Prostate gland (tissue), 2 donors: ENCODE data around the gene MYBPHL. TPM values are rescaled to one million over a fixed set of nuclear protein-coding genes. Genes with fewer than 3 reads are reported as not detected.

Source experiments
- DNase-seq: peaks from one replicate; pipeline ENCODE4 v3.0.0-alpha.2; 2019; ENCODE audit warnings: low spot score
- H3K27ac ChIP-seq, 2 donors: fragments of 200-600 bp; sonication (generic); 2 replicates each; pipeline ENCODE4 v1.5.1; 2017 to 2019
- H3K27me3 ChIP-seq: fragments of 200-600 bp; sonication (generic); replicated peaks from 2 replicates; pipeline ENCODE4 v1.5.1; 2019; ENCODE audit not compliant: insufficient read depth
- H3K36me3 ChIP-seq, 2 donors: fragments of 200-600 bp; sonication (generic); 1 replicate in 1 of 2; 2 replicates in 1 of 2; pipeline versions ENCODE4 v1.5.1 to v1.8.1; 2017 to 2019
- H3K4me1 ChIP-seq: fragments of 200-600 bp; sonication (generic); replicated peaks from 2 replicates; pipeline ENCODE4 v1.5.1; 2019
- H3K4me3 ChIP-seq, 2 donors: fragments of 200-600 bp; sonication (generic); 2 replicates each; pipeline ENCODE4 v1.5.1; 2017 to 2019
- H3K9me3 ChIP-seq: fragments of 200-600 bp; sonication (generic); 2 replicates; pipeline ENCODE4 v1.5.1; 2017
- POLR2A ChIP-seq: fragments of 450-650 bp; IDR thresholded peaks from one replicate; pipeline ENCODE4 v1.6.1; 2016; ENCODE audit warnings: antibody characterized with exemption, mild to moderate bottlenecking
- POLR2AphosphoS5 ChIP-seq: sonication (generic); formaldehyde crosslinking; IDR thresholded peaks from one replicate; pipeline ENCODE4 v1.6.1; 2017; ENCODE audit warnings: antibody characterized with exemption
- WGBS: methylation state at CpG from one replicate; pipeline ENCODE4 v1.1.5; 2018; 5-methylcytosine and 5-hydroxymethylcytosine counted together
- intact Hi-C: fragments of 100-400 bp; cut with DNase I; formaldehyde crosslinking; loops from one replicate; pipeline ENCODE4 v1.14.2; 2022
- total RNA-seq, 2 donors: library from RNA; depleted of rRNA; stranded (reverse); fragments of >200 nt; gene quantifications; one replicate each; pipeline ENCODE4 v1.1.0, GENCODE V29; 2016
- TF ChIP-seq, protein P1 (sequence below), 4 experiments: fragments of 200-600 bp in 2 of 4; fragments of 450-650 bp in 2 of 4; sonication (generic) in 2 of 4; IDR thresholded peaks; 1 replicate in 3 of 4; 2 replicates in 1 of 4; pipeline ENCODE4 v1.5.1; 2016 to 2019; ENCODE audit warnings: antibody characterized with exemption in 4 of 4, mild to moderate bottlenecking in 2 of 4, moderate library complexity in 2 of 4

MYBPHL gene
- total RNA-seq, 2 donors from 2014 or later = not detected

DNA sequence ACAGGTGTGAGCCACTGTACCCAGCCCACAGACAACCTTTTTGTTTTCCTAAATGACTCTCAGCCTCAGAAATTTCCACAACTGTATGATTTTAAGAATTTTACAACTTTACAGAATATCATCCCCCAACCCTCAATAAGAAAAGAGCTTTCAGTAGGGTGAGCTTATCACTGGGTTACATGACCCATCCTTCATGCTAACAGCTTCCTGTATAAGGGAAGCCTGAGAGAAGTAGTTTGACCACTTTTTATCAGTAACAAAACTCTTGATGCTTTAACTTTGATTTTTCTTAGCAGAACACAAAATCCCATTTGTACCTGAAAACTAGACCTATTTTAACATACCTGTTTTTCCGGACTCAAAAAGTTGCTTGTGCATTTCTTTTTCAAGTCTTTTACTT is 9.7 kb upstream of the MYBPHL start:
- intact Hi-C loops = no loop called here
- no peak overlapping the region for H3K27ac ChIP-seq

DNA sequence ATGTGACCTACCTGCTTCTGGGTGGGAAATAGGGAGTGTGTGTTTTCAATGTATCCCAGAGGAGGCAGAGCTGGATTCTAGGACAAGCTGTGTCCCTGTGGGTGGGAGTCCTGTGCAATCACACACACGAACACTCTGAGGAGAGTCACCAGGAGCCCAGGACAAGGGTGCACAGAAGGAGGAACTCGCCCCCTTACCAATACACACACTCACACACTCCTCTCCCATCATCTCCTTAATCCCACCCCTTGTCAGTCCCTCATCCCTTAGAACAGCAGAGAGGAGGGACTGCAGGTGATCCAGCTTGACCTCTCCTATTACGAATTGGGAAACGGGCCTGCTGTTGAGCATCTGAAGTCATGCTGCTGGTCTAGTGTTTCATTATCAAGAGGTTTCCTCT is 8.5 kb upstream of the MYBPHL start:
- TF ChIP-seq POLR2A = no peak
- Histone ChIP-seq H3K9me3 (no peaks in the 10 kb centered on the region), H3K27ac (no peak overlapping the region), H3K27me3 (no peaks in the 10 kb centered on the region), H3K36me3 (no peaks in the 10 kb centered on the region), H3K4me3 (no peak overlapping the region), H3K4me1 (no peaks in the 10 kb centered on the region)
- intact Hi-C loops = no loop called here
- WGBS = 86% methylated on average over 4 of the region's 4 CpGs
- no peak for DNase-seq

More for the DNA sequence above, 9.7 kb upstream of the MYBPHL start:
- H3K9me3 ChIP-seq = no peaks in the 10 kb centered on the region
- no peaks in the 10 kb centered on the region for H3K27me3 ChIP-seq
- H3K36me3 ChIP-seq = no peaks in the 10 kb centered on the region
- no peaks in the 10 kb centered on the region for H3K4me1 ChIP-seq
- WGBS = 96% methylated on average over 1 of the region's 1 CpG
- DNase-seq = no peak
- TF ChIP-seq POLR2A = no peak
- no peak for TF ChIP-seq POLR2AphosphoS5
- TF ChIP-seq, protein P1, sequence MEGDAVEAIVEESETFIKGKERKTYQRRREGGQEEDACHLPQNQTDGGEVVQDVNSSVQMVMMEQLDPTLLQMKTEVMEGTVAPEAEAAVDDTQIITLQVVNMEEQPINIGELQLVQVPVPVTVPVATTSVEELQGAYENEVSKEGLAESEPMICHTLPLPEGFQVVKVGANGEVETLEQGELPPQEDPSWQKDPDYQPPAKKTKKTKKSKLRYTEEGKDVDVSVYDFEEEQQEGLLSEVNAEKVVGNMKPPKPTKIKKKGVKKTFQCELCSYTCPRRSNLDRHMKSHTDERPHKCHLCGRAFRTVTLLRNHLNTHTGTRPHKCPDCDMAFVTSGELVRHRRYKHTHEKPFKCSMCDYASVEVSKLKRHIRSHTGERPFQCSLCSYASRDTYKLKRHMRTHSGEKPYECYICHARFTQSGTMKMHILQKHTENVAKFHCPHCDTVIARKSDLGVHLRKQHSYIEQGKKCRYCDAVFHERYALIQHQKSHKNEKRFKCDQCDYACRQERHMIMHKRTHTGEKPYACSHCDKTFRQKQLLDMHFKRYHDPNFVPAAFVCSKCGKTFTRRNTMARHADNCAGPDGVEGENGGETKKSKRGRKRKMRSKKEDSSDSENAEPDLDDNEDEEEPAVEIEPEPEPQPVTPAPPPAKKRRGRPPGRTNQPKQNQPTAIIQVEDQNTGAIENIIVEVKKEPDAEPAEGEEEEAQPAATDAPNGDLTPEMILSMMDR (IDR thresholded peaks at IDR 0.05) = no peak
- no peak overlapping the region for H3K4me3 ChIP-seq

DNA sequence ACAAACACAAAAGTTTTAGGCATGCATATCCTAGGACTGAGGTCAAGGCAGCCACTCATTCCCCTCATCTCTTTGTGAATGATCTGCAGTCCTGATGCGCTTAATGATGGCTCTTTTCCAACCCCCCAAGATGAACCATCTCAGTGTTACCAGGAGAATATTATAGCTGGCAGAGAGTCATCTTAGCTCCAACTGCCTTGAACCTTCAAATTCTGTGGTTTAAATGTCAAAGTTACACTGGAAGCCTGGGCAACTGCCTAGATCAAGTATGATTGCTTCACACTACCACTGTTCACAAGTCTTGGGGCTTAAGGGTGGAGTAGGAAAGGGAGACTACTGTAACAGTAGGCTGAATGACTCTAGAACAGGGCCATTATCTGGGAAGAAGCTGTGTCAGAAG is 8.0 kb upstream of the MYBPHL start:
- 95% methylated on average over 1 of the region's 1 CpG for WGBS
- no peak overlapping the region for H3K27ac ChIP-seq

DNA sequence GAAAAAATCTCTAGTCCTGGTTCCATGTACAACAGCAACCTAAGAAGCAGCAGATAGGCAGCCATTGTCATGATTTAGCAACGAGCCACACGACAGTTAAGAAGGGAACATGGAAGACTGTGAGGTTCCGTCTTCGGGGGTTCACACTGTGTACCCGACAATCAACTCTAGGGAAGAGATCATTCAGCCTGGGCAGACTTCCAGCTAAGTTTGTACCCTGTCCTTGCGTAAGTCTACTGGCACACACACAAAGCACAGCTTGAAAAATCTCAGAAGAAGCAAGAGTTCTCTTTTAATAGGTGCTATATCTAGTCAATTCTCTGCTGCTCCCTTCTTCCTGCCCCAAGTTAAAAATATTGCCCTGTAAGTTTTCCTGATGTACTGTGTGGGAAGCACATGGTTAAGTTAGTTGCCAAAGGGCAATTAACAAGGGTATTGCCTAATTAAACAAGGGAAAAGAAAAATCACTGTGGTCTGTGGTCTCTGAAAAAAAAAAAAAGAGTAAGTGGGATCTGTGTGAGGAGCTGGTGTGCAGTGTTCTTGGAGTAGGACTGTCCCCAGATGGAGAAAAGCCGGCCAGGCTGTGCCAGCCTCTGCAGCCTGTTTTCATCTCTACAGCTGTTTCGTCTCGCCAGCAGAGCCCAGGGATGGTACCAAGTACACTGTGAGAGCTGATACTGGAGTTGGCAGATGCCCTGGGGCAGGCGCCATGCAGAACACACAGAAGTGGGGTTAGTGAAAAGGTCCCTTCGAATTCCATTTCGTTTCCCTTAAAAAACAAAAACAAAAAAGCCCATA is 6.4 kb upstream of the MYBPHL start:
- Histone ChIP-seq H3K4me3 (no peak overlapping the region), H3K9me3 (no peaks in the 10 kb centered on the region), H3K27me3 (no peaks in the 10 kb centered on the region), H3K36me3 (no peaks in the 10 kb centered on the region), H3K4me1 (no peaks in the 10 kb centered on the region), H3K27ac (no peak overlapping the region)
- WGBS = 66% methylated on average over 12 of the region's 12 CpGs
- TF ChIP-seq POLR2A = no peak
- no peak for TF ChIP-seq POLR2AphosphoS5
- TF ChIP-seq, protein P1 (IDR thresholded peaks at IDR 0.05) = no peak
- intact Hi-C loops = no loop called here
- DNase-seq = no peak

More for the DNA sequence above, 8.0 kb upstream of the MYBPHL start:
- Histone ChIP-seq H3K4me1 (no peaks in the 10 kb centered on the region), H3K4me3 (no peak overlapping the region), H3K27me3 (no peaks in the 10 kb centered on the region), H3K36me3 (no peaks in the 10 kb centered on the region), H3K9me3 (no peaks in the 10 kb centered on the region)
- TF ChIP-seq, protein P1 (IDR thresholded peaks at IDR 0.05) = no peak
- TF ChIP-seq POLR2AphosphoS5 = no peak
- DNase-seq = no peak
- intact Hi-C loops = no loop called here

DNA sequence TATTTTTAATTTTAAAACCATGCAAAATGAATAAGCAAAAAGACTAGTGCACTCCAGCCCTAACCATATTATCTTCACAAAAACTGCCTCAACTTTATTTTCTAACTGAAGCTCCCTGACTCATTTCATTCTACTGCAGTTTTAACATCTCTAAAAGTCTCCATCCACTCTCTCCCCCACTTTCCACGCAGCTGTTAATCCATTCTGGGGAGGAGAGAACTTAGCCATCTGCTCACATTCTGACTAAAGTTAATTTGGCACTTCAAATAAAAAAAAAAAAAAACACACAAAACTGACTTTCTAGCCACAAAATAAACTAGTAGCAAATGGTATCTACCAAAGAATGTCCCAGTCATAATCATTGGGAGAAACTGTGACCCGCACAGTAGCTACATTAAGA is 5.4 kb upstream of the MYBPHL start:
- H3K4me1 ChIP-seq = no peaks in the 10 kb centered on the region

More for the DNA sequence above, 5.4 kb upstream of the MYBPHL start:
- Histone ChIP-seq H3K27me3 (no peaks in the 10 kb centered on the region), H3K27ac (no peak overlapping the region), H3K4me3 (no peak overlapping the region), H3K36me3 (no peaks in the 10 kb centered on the region), H3K9me3 (no peaks in the 10 kb centered on the region)
- no peak for DNase-seq
- intact Hi-C loops = no loop called here
- WGBS = 85% methylated on average over 2 of the region's 2 CpGs
- TF ChIP-seq, protein P1 (IDR thresholded peaks at IDR 0.05) = no peak
- TF ChIP-seq POLR2A (no peak), POLR2AphosphoS5 (no peak)
